Urothelium cell line (cell line): ENCODE measurements around the gene GBX2.

ENCODE experiments used
- DNase-seq: peaks from one replicate; pipeline ENCODE4 v3.0.0; 2011; ENCODE audit warnings: low spot score, mixed read lengths
- FAIRE-seq: peaks from 2 replicates; lab custom pipeline; 2011; peaks lifted over from hg19 to GRCh38; lab: Jason Lieb, UNC

Gene GBX2

DNA sequence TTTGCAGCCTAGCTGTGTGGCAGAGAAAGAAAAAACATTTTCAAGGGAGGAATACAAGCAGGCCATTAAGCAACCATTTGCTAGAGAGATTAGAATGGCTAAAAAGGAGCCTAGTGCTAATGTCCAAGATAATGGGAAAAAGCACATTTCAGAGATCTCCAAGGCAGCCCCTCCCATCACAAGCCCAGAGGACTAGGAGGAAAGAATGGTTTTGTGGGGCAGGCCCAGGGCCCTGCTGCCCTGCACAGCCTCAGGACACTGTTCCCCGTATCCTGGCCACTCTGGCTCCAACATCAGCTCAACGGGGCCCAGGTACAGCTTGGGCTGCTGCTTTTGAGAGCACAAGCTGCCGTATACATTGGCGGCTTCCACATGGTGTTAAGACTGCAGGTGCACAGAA lies 16.5 kb upstream of the GBX2 start:
- no peak for DNase-seq
- FAIRE-seq, result no peak

DNA sequence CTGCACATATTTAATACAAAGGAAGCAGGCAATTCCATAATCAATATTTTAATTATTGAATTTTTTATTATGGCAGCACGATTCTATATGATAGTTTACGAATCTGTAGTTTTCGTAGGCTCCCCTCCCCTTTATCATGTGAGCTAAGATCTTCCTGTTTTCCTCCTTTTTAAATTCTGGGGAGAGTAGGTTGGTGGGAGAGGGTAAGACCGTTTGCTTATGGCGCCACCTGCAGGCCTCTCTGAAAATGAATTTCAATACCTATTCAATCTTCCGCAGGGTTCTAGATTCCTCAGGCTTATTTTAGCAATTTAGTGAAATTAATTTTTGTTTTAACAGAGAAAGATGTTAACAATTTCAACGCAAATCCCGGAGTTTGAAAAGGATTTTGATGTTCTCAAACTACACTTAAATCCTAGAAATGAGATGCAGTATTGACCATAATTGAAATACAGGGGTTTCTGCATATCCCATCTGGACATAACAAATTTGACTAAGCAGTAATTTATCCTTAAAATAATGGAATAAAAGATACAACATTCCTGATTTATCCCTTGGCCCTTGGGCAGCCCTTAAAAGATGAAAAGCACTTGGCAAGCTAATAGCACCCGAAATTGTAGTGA lies 12.8 kb upstream of the GBX2 start:
- FAIRE-seq (no peak), DNase-seq (peak; percentile 73)

DNA sequence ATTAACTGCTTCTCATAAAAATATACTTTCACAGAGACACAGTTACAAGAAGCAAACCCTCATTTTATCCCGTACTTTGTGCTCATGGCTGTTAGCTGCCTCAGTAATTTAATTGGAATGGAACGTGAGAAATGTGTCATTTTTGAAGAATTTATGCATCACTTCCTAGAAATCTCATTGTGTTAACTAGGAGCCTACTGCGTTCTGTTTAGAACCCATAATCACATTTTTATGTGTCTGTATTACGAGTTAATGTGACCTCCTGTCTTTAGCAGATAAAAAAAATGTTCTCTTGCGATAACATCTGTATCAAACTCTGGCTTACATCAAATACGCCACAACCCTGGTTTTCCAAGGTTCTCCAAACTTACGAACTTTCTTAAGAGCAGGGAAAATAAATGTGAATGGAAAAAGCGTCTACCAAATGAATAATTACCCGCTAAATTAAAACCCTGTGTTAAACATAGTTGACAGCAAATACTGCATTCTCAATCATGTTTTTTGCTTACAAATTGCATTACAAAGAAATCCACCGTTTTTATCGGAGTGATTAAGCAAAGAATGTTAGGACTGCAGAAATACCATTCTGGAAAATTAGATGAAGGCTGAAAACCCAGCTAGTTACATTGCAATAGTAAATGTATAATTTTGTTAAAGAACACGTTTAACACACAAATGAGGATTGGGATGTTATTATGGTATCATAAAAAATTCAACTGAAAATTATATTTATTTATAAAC lies 12.1 kb upstream of the GBX2 start:
- FAIRE-seq (no peak), DNase-seq (no peak)

DNA sequence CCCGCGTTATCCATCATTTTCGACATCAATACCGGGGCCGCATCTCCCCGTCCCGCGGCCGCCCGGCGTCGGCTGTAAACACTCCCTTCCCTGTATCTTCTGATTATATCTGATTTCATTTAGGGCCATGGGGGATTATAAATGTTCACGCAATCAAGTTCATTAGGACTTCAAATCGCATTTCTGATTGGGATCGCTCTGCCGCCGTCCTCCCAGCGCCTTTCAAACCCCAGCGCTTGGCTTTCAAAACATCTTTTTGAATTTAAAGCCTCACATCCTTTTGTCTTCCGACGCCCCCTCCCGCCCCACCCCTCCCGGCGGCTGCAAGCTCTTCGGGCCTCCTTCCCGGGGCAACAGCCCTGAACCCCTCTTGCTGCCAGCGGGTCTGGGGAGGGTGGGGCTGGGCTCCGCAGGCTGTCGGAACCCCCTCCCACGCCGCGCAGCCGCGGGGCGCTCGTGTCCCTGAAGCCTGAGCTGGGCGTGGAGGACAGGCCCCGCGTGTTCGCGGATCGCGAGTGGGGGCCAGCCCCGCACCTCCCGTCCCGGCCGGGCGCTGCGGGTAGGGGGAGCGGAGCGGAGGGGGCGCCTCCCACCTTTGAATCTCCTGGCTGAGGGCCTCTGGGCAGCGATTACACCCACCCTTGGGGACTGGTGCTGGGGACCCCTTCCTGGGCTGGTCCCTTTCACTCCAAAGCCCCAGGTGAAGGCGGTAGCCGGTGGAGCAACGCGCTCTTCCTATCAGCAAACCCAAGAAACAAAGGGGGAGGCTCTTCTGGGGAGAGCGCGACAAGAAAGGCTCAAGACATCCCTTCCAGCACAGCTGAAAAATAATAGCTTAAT lies 11.3 kb upstream of the GBX2 start:
- DNase-seq (no peak), FAIRE-seq (no peak)

DNA sequence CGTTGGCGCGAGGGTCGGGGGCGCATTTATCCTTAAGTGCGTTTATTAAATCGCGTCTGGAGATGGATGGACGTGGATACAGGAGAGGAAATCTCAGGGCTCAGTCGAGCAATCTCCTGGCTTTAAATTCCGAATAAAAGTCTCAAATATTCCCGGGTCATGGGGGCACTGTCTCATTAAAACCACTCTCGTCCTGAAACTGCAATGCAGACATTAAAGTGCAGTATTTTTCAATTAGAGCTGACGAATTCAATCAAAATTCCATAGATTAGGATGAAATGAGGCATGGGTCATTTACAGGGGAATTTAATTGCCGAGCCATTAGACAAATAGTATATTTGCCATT lies 10.7 kb upstream of the GBX2 start:
- no peak for FAIRE-seq
- DNase-seq, result no peak

DNA sequence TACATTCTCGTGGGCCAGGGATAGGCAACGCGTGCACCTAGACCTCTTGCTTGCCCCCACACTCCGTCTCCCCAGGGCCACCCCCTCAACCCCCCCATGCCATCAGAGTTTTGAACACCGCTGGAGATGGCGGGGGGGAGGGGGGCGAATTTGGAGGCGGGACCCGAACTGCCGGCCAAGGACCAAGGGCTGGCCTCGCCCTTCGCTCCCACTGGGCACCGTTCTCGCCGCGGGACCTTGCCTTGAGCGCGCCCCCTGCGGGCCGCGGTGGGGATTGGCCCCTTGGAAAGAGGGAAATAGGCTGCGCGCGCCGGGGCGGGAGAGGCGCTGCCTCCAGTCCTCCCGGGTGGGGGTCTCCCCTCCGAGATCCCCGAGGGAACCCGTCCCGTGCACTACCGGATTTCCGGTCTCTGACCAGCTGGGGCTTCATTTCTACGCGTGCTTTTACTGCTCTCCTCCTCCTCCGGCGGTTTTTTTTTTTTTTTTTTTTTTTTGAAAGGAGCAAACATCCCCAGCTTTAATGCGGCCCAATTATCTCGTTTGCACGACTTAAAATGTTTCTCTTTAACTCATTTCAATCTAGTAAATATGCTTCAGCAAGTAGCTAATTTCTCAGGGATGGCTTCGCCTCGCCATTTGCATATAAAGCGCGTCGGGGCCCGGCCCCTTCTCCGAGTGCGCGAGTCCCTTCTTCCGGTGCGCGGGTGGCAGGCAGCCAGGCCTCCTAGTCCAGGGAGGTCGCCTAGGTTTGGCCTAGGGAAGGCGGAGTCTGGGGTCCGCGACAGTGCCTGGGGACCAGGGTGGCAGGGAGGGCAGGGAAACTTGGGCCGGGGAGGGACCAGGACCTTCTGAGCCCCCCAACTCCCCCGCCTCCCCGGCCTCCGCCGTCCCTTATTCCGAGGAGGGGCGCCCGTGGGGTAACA lies 10.0 kb upstream of the GBX2 start:
- FAIRE-seq, result no peak
- DNase-seq, result no peak

DNA sequence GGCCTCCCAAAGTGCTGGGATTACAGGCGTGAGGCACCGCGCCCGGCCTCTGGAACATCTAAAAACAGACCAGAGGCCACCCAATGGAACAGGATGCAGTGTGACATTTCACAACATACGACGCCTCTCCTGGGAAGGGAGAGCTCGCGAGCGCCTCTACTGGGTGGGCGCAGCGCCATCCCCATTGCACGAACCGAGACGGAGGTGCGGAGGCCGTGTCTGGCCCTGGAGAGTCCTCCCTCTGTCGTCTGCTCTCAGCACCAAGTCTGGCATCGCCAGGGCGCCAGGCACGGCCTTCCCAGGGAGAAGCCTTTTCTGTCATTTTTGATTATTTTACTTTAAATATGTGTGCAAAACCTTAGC lies 9.4 kb upstream of the GBX2 start:
- FAIRE-seq (no peak), DNase-seq (no peak)

DNA sequence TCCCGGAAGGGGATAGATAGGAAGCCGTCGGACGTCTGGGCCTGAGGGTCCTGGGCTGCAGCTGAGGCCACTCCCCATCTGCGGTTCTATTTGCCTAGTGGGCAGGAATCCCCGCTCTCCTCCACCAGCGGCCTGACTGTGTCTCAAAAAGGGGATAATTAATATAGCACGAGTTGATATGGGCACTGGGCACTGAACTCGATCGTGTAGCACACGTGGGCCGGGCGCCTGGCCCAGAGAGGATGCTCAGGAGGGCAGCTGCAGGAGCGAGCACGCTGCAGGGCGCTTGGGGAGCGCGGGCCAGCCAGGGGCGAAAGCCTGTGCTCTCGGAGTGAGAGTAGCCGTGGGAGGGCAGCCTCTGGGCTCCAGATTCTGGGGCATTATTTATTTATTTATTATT lies 8.8 kb upstream of the GBX2 start:
- FAIRE-seq (no peak), DNase-seq (no peak)

DNA sequence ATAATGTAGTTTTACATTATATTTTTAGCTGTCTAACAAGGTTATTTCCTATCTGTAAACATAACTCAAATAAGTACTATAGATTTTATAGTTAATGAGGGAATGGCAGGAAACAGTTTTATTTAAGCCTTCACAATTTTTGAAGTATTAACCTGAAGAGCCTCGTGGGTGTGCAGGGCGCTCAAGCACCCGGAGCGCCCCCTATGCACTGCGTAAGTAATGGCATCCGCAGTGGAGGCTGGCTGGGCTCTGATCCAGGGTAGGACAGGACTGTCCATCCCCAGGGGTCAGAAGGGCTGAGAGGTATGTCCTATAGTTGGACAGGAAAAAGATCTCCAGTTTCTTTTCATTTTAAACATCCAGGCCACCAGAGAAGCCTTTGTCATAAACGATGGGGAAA lies 8.2 kb upstream of the GBX2 start:
- DNase-seq (peak; percentile 45), FAIRE-seq (no peak)

DNA sequence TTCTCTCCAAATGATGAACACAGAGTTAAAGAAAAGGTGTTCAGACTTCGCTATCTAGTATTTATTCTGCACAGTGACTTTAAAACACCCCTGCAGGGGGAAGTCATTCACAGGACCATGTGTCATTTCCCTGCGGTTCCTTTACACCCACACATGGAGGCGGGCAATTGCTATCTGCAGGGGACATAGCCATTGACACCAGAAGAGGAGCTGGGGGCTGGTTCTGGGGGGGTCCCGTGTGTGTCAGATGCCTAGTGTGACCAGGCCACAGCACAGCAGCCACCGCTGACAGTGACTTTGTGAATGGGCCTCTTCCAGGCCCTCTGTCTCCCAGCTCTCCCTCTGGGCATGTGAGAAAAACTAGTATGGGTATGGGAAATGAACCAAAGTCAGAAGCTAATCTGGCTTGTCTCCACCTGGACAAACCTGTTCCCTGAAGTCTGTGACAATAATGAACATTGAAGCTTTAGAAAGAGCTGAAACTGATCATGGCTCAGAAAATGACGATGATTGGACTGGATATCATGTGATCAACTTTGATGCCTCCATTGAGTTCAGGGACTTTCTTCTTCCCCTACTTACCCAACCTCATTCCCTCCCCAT lies 7.5 kb upstream of the GBX2 start:
- FAIRE-seq (no peak), DNase-seq (peak; percentile 27)

DNA sequence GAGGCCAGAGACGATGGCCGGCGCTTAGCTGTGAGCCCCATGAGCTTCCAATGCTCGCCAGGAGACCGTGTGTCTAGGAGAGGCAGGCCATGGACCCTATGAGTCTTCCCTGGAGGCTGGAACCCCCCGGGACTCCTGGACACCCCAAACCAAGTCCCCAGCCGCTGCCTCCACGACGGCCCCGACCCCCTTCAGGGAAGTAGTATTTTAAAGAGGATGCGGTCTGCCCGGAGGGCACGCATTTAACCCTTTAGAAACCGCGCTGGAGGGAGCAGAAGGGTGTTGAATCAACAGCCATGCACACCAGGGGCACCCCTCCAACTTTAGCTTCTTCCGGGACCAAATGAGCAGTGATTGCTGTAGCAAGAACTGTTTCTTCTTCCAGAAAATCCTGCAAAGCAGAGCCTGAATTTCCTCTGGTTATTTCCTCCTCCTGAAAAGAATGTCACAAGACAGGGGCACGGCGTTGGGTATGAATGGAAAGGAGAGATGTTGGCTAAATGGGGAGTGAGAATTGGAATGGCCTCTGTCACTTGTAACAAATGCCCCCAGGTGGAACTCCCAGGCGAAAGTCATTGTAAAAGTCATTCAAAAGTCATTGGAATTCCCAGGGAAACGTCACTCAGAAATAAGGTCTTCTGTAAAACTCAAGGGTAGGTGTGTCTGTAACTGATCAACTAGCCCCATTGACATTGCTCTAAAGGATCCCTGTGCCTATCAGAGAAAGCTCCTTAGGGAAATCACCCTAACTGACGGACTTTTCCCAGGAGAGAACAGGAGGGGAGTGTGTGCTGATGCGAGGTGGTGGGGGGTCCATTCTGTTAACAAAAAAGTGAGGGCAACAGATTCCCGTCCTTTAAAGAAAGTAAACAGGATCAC lies 5.8 kb upstream of the GBX2 start:
- FAIRE-seq, result no peak

DNA sequence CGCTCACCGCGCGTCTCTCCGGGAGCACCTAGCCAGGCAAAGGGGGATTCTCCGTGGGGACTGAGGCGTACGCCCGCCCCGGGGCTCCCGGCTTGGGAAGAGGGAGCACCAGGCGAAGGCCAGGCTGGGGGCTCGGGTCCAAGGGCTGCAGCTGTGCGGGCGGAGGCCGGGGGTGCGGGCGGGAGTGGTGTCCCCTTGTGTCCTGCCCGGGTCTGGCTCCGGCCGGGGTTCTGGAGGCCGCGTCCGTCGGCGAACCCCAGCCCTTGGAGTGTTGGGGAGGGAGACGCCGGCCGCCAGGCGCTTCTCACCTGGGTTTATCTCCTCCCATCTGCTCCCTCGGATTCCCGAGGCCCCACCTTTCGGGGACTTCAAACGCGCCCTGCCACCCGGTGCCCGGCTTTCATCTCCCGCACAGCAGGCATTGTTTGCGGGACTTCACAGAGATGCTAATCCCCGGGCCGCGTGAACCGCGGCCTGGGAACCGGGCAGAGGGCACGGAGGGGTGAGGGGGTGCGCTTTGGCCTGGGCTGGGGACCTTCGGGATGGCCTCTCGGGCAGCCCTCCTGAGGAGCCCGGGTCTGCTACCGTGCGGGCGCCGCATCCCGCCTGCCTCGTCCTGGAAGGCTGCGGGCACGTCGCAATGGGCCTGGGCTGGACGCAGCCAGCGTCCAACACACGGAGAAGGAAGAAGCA lies 5.0 kb upstream of the GBX2 start:
- no peak for DNase-seq
- FAIRE-seq, result no peak

More for the DNA sequence above, 5.8 kb upstream of the GBX2 start:
- no peak for DNase-seq

DNA sequence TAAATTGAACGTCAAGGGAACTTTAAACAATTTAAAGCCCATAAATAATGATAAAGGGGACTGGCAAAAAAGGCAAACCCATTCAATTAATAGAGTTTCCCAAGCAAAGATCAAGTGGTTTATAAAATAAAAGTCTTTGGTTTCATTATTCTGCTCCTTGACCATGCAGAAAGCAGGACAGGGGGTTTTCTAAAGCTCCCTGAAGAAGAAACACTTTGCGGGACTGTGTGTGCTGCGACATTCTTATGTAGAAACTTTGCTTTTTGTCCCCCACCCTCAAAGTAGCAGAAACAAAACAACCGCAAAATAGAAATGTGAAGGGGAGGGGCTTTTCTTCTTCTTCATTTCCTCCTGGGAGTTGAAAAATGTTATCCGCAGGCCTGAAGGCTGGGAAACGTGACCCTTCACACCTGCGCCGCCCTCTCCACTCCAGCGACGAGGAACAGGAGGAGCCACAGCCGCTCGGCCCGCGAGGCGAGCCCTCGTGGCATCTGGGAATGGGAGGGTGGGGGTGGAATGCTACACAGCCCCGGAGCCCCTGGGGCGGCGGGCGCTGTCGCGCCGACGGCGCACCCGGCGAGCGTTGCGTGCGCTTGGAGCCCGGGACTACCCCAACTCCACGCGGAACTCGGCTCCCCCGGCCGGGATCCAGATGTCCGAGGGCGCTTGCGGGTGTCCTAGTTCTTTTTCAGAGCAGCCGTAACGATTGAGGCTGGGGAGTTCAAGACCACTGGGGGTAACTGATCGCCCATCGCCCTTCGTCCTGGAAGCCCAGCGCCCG lies 4.3 kb upstream of the GBX2 start:
- DNase-seq (no peak), FAIRE-seq (no peak)

DNA sequence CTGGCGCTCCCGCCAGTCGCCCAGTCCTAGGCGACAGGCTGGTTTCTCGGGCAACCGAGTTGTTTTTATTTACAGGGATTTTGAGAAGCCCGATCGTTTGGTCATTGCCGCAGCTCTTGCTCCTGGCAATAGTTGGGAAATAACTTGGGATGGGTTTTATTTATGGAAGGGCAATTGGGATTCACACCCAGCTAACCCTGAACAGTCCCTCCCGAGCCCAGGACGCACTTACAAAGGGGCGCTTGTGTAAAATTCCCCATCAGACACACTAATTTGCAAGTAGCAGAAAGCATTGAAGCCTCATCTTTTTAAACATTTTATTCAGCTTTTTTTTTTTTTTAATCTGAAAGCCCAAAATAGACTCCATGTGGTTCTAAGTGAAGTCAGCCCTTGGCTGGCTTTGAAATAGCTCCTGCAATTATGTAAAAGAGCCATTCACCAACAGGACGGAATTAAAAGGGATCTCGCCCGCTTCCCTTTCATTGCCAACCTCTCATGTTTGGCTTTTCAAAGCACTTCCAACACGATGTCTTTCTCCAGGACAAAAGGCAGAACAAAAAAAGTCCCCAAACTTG lies 3.6 kb upstream of the GBX2 start:
- FAIRE-seq (no peak), DNase-seq (no peak)

DNA sequence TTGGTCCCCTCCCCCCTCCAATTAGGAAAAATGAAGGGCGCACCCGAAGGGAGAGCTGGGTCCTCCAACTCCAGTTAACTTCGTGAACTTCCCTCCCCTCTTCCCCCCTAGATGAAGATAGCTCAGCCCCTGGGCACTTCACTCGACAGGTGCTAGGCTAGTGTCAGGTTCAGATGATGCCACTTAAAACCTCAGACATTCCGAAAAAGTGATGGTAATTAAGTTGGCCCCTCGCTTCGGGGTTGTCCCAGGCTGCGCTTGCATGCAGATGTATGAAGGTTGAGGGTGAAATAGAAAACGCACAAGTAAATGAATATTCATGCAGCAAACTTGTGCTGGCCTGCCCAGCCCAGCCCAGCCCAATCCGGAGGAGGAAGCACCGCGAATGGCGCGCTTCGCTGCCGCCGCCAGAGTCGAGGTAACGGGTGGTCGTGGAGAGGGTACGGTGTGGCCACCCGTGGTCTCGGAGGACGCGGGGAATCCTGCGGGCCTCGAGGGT lies 3.0 kb upstream of the GBX2 start:
- FAIRE-seq (no peak), DNase-seq (no peak)

DNA sequence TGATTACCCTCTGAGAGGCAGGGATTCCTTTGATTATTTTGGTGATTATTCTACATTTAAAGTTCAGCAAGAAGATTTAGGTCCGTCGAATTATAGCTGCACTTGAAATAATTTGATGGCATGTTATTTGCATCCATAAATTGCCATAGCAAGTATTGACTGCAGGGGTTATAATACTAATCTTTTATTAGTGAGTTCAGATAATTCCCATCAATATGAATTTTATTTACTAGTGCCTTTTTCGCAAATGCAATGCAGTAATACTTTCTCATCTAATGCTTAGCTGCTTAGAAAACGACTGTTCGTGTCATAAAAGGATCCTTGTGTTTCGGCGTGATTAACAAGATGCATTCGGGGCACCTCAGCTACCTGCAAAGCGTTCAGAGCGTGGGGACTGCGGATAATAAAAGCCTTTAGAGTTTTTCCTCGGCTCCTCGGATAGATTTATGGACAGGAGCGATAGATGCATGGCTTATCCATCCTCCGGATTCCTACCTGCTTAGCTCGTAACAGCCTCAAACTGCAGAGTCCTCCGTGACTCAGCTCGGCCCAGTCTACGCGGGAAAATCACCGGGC lies 2.5 kb upstream of the GBX2 start:
- no peak for DNase-seq
- FAIRE-seq, result no peak
